Measurements from ENCODE around the gene RARRES2.
"Not testable (repeated sequence)": the region's sequence is repeated elsewhere in the genome, so short reads cannot be mapped to it uniquely, and the experiment has no call there.

Gene RARRES2

DNA sequence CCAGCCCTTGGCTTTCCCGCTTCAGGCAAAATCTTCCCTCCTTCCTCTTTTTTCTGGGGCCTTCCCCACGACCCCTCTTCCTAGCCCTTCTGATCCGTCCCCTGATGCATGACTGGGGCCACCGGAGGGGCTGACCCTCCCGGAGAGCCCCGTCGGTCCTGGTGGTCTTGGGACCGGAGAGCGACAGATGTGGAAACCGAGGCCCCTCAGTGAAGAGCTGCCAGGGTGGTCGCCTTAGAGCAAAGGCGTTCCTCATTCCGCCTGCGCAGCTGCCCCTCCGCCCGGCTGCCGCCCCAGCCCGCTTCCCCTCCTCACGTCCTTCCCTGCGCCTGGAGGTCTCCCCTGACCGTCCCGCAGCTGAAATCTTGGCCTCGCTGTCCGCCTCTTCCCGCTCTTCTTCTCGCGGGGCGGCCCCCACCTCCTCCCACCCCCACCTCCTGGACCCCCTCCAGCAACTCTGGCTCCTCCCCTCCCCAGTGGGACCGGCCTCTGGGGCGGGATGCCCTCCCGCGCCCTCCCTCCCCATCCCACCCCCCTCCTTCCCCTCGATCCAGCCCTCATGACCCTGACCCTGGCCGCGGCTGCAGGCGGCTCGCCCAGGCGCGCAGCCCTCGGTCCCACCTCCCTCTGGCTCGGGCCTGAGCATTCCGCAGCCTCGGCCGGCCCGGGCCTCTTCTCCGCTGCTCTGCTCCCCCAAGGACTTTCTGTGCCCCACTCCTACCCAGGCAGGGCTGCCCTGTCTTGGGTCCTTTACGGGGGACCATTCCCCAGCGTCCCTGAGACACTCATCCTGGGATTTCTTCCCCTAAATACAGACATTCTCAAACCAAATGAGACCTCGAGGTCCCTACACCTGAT, at the start of gene RARRES2:
TSS of gene RARRES2 (minus strand) at position 367 of the 858 bp plus-strand sequence. CDS start 1,020 bp downstream, outside the sequence.
- DNase-seq (ENCODE audit: low read depth), result no peak

DNA sequence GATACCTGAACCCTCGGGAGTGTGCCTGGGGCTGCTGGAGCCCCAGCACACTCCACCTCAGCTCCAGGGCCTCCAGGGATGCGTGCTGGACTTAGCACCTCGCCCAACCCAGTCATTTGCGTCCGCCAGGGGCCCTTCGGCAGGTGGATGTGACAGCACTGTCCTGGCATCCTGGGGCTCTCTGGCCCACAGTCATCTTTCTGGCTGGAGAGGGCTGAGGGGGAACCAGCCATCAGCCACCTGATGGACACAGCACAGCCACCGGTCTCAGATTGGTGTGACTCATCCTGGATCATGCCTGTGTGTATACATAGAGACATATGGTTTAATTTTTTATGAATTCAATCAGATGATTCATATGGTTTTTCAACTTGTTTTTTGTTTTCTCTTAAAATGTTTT, 48.8 kb upstream of the RARRES2 start:
- DNase-seq (ENCODE audit: low read depth), result no peak

DNA sequence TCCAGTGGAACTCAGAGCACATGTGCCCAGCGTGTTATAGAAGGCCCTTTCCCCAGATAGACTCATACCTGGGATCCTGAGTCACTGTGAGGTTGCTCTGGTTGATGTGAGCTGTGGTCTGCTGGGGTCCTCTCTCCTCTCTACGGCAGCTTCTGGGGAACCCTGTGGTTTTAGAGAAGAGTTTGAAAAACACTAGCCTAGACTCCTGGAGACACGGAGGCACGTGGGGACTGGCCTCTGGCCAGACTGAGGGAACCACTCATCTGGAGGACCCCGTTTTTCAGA, 48.0 kb upstream of the RARRES2 start:
- no peak for DNase-seq (ENCODE audit: low read depth)

DNA sequence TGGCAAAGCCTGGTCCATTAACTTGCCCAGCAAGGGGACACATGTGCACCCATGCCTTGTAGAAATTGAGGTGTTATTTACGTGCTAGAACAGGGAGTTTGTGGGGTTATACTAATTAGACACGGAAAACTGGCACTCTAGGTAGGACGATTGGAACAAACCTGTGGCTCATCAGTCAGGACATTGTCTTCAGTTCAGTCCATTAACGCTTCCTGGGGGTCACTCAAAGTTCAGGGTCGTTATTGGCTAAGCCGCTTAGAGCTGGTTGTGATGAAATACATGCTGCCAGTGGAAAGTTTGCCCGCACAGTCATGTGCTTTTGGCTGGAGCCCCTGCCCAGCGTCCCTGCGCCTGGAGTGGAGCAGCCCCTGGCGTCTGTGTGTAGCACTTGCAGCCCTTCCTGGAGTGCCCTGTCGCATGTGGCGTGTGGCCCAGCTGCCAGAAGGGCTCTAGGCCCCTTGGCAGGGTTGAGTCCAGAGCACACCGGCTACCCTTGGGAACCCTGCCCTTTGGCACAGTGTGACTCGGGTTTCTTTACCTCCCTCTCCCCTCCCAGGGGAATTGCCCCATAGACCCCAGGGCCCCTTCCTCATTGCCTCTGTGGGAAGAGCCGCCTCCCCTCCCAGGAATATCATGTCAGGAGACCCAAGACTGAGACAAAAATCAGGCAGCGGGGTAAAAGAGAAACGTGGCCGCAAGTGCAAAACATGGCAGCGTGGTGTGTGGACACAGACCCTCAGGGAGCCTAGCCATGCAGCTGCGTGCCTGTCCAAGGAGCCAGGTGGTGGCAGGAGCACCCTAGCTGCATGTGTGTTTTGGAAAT, 47.5 kb upstream of the RARRES2 start:
- no peak for DNase-seq (ENCODE audit: low read depth)

DNA sequence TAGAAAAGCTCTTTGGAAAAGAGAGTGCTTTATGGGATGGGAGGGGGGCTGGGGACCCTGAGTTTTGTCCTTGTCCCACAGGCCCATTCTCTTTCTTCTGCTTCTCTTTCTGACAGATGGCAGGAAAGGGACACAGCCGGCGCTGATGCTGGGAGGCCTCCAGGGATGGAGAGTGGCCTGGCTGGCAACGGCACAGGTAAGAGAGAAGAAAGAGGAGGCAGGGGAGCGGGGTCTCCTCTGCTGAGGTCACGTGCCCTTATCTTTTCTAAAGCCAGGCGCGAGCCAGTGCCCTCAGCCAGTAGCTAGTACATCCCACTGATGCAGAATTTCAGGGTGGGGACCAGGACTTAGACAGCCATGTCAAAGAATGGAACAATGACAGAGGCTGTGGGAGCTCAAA, 46.9 kb upstream of the RARRES2 start:
- no peak for DNase-seq (ENCODE audit: low read depth)

DNA sequence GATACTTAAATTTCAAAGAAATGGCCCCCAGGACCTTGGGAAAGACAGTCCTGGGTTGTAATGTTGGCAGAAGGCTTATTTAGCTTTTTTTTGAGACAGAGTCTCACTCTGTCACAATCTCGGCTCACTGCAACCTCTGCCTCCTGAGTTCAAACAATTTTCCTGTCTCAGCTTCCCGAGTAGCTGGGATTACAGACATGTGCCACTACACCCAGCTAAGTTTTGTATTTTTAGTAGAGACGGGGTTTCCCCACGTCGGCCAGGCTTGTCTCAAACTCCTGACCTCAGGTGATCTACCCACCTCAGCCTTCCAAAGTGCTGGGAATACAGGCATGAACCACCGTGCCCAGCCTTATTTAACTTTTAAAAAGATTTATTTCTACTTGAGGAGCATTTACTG, 44.5 kb upstream of the RARRES2 start:
- not testable (repeated sequence) for DNase-seq (ENCODE audit: low read depth)

DNA sequence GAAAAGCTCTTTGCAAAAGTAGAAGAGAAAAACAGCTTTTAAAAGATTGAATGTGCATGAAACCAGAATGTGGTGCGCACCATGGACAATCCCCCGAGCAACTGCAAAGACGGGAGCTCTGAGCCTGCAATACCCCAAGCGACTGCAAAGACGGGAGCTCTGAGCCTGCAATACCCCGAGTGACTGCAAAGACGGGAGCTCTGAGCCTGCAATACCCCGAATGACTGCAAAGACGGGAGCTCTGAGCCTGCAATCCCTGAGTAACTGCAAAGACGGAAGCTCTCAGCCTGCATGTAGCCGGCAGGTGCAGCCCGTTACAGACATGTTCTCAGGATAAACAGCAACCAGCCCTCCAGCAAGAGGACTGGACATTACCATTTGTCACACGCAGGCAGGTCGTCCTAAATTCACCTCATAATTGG, 43.9 kb upstream of the RARRES2 start:
- no peak for DNase-seq (ENCODE audit: low read depth)

DNA sequence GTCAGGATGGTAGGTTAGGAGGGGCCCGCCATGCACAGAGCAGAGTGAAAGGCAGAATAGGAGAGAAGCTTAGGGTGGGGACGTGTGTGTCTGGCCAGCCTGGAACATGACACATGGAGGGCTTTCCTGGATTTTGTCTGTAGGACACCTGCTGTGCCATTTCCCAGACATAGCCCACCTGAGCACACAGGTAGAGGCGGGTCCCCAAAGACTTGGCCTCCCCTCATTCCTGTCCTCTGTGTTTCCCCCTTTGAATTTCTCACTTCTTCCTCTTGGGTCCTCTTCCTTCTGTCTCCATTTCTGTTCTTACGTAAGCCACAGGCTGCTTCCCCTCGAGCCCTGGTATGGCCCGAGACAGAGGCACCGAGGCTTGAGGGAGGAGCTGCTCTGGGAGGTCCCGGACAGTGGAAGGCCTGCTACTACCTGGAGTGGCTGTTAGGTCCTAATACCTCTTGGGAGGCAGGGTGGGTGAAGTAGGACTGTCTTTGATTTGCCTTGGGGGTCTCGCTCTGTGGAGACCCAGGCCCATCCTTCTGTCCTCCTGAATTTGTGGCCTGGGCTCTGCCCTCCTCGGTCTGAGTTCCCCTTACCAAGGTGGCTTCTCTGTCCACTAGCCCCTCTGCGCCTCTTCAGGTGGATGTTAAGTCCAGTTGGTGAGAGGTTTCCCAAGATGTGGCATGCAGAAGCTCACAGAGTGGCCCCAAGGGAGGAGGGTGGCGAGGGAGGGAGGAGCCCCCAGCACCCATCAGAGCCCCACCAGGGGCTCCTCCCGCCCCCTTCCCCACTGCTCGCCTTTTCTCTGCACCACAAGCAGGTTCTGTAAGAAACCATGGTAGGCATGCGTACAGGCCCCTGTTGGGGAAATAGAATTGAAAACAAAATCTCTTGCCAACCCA, 43.2 kb upstream of the RARRES2 start:
- DNase-seq (ENCODE audit: low read depth), result no peak

DNA sequence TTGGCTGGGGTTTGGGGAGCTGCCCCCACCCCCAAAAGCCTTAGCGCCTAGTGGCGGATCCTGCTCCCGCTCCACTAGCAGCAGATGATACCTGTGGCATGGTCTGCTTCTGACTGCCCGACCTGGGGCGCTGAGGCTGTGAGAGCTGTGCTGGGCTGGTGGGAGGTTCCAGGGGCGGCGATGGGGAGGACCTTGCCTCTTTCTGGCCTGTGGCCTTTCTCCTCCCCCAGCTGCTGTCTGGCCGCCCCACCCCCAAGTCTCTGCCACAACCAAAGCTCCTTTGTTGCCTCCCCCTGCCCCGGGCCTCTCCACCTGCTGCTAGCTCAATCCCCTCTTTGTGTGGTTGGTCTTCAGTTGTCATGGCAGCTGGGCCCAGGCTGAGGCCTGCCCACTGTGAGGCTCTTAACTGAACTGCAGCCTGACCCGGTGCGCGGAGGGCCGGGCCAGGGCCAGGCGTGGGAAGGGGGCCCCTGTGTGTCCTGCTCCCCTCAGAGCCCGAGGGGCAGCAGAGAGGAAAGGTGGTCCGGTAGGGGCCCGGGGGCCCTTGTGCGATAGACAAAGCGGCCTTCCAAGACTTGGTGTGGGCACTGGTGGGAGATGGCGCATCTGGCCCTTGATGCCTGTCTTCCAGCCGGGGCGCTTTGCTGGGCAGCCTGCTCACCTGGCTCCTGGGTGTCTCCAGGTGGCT, 42.4 kb upstream of the RARRES2 start:
- no peak for DNase-seq (ENCODE audit: low read depth)

DNA sequence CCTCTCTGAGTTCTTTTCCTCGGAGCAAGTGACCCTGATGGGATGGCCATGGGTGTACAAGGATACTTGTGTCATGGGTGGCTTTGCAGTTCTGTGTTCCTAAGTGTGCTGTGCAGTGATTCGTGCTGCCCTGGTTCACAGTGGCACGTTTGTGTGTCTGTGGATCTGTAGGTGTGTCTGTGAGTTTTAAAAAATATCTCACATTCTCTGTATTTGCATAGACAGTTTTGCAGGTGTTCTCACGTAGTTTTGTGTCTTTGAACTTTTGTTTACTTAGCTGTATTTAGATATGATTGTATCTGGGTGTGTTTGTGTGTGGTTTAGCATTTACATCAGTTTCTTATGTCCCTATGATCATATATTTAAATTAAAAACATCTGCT, 41.4 kb upstream of the RARRES2 start:
- DNase-seq (ENCODE audit: low read depth), result no peak

DNA sequence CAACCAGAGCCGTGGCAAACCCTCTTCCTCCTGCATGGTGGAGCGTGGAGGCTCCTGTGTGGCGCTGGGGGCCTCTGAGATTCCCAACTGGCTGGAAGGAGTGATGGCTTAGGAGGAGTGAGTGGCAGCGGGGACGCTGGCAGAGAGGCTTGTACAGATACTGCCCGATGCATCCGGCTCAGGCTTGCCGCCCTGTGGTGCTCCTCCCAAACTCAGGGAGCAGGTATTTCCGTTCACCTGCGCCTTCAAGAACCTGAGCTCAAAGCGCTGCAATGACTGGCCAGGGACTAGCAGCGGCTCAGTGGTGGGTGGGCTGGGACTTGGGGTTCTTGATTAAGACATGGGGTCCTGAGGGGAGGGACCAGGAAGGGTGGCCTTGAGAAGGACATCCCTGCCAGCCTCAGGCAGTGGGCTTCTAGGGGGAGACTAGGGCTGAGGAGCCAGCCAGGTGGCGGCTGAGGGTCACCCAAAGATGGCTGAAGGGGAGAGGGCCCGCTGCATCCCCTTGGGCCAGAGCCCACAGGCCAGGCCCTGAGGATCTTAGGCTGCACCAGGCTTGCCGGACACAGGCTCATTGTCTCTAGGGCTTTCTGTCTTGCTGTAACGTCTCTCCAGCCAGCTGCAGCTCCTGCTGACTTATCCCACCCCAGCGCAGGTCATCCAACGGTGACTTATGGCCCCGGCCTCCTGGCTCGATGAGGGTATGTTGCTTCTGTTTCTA, 40.9 kb upstream of the RARRES2 start:
- no peak for DNase-seq (ENCODE audit: low read depth)

DNA sequence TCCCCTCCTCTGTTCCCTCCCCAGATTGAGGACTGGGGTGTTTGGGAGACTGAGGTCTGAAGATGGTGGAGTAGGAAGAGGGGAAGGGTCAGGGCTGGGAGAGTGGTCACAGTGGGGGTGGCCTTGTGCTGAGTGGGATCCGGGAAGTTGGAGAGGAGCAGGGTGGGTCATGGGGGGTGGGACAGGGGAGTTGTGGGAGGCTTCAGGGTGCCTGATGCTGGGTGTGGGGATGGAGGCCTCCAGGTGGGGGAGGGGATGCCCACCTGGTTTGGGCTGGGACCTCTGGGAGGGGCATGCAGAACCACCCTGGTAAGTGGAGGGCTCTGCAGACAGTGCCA, 40.3 kb upstream of the RARRES2 start:
- DNase-seq (ENCODE audit: low read depth), result no peak

DNA sequence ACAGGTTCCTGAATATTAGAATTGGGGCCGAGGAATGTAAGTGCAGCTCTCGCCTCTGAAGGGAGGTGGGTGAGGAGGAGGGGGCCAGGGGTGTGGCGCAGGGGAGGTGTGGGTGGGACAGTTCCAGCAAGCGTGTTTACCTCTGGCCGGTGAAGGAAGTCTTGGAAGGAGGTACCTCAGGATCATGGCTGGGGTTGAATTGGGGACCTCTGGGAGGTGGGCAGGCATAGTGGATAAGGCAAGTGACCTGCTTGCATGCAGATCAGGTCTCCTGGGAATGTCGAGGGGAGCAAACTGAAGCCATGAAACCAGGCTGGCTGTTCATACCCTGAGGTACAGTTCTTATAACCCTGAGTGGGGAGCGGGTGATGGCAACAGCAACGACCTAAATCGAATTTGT, 39.7 kb upstream of the RARRES2 start:
- no peak for DNase-seq (ENCODE audit: low read depth)

DNA sequence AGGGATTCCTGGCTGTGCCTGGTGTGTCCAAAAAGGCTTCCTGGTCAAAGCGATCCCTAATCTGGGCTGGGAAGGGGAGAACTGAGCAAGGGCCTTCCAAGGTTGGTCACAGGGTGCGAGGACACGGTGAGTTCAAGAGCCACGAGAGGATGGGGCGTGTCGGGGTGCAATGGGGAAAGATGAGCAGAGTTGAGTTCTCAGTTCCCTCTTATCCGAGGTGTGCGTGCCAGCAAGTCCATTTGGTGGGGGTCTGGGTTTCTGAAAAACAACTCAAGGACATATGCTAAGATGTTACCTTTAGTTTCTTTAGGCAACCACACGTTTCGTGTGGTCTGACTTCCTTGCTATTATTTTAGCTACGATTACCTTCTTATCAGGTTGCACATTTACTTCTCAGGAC, 39.0 kb upstream of the RARRES2 start:
- no peak for DNase-seq (ENCODE audit: low read depth)

DNA sequence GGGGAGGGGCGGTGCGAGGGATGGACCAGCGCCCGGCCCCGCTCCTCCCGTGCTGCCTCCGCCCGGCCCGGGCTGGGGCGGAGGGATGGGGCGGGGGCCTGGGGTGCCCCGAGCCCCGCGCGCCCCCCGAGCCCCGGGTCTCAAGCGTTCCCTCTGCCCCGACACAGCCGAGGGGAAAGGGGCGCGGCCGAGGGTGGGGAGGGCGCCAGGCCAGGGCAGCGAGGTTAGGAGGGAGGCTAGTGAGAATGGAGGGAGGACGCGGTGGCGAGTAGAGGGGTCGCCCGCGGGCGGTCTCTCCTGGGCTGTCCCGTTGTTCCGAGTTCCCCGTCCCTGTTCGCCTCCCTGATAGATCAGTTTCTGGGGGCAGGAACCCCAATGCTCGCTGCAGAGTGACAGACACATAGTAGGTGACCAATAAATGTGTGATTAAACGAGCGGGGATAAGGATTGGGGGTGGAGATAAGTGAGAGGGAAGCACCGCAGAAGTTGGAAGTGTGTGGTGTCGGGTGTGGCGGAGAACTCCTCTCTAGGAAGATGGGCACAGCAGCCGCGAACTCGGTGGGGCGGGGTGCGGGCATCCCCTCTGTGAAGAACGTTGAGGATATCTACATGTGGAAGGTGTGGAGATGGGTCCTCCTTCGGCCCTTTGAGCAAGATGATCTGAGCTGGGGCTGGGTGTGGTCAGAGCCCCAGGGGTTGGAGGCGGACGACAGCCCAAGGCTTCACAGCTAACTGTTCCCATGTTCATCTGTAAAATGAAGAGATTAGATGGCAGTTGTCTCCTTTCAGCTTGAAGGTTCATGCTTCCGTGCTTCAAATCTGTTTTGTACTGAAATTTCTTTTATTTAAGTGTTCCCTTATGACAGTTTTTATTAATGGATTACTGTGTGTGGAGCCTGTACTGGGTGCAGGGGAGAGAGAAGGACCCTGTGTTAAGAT, 38.3 kb upstream of the RARRES2 start:
- no peak for DNase-seq (ENCODE audit: low read depth)

DNA sequence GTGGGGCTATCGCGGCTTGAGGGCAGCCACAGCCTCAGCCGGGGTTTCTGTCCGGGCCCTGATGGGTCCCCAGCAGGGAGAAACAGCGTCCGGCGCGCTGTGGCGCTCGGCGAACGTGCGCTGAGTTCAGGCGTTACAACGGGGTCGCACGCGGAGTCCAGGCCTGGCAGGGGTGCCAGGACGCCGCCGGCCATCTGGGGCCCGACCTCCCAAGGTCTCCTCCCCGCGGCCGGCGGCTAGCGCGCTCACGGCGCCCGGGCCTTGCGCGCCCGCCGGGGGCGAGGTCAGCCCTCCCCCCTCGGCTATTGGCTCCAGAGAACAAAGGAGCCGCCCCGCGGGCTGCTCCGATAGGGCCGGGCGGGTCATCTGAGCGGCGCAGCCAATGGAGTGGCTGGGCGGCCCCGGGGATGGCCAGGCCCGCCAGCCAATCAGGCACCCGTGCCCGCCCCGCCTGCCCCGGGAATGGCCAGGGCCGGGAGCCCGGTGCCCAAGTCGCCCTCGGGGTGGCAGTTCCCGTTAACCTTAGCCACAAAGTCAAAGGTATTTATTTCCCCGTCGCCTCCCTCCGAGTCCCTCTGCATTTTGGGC, 37.5 kb upstream of the RARRES2 start, which contains the start of gene ZNF775:
TSS of gene ZNF775 (plus strand) at position 478 of the 588 bp plus-strand sequence. CDS start 9,141 bp downstream, outside the sequence.
- peak; percentile 87 for DNase-seq (ENCODE audit: low read depth)

DNA sequence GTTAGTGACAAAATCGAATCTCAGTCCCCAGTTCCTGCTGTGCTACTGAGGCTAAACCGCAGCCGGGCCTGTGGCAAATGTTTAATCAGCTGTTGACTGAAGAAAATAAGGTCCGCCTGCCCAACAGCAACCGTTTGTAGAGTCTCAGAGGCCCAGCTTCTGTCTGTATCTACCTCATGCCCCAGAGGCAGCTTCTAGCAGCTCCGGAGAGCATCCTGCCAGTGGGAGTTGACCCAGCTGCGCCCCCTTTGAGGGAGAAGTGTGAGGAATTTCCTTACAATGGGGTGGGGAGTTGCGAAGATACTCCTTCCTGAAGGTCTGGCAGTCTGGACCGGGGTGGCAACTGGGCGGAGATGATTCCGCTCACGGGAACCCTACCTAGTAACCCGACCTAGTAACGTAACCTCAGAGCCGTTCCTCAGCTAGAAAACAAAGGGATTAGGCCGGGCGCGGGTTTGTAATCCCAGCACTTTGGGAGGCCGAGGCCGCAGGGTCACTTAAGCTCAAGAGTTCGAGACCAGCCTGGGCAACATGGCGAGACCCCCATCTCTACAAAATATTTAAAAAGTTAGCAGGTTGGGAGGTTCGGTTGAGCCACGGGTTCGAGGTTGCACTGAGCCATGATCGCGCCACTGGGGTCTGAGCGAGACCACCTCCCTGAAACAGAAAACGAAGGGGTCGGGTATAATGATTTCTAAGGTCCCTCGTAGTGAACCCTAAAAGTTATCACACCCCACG, 36.9 kb upstream of the RARRES2 start:
- DNase-seq (ENCODE audit: low read depth), result no peak

DNA sequence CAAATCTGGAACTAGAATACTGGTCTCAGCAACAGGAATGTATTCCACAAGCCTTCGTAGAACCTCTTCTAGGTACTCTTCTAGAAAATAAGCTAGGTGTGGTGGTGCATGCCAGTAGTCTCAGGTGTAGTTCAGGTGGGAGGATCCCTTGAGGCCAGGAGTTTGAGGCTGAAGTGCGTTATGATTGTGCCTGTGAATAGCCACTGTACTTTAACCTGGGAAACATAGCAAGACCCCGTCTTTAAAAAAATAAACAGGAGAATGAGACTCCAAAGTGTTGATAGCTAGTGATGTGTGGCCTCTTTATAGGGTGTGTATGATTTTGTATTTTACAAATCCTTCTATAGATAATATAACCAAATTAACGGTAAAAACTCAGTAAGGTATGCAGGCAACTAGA, 36.2 kb upstream of the RARRES2 start:
- no peak for DNase-seq (ENCODE audit: low read depth)

DNA sequence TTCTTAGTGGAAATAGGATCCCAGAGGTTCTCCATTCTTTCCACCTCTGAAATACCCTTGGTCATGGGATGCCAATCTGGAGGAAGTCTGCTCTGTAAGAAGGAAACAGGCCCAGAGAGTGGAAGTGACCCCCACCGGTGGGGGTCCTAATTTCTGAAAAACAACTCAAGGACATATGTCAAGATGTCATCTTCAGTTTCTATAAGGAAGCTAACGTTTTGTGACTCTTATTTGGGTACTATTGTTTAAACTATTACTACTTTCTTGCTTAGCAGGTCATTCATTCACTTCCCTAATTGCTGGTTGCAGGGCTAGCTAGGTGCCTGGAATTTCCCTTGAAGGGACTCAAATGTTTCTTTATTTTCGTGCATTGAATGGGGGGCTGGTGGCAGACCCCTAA, 35.8 kb upstream of the RARRES2 start:
- no peak for DNase-seq (ENCODE audit: low read depth)

Measured in activated gamma-delta T cell treated with anti-CD3 and anti-CD28 coated beads, Interleukin-2, amount 50 U/mL, for 16 hours (primary cell).